Lower leg skin (tissue), 4 donors: ENCODE measurements around the gene FSTL1. TPM values are rescaled to one million over a fixed set of nuclear protein-coding genes. Genes with fewer than 3 reads are reported as not detected.

Experiments
- DNase-seq, 2 donors: peaks; one replicate each; pipeline ENCODE4 v3.0.0-alpha.2; 2019; ENCODE audit warnings: low spot score in 2 of 2
- H3K4me3 ChIP-seq: fragments of 200-600 bp; sonication (generic); 2 replicates; pipeline ENCODE4 v1.5.1; 2017; ENCODE audit warnings: mild to moderate bottlenecking, low read depth; ENCODE audit not compliant: poor library complexity, severe bottlenecking
- CTCF ChIP-seq, 3 donors: fragments of 450-650 bp; IDR thresholded peaks; one replicate each; pipeline ENCODE4 v1.5.1; 2016; ENCODE audit warnings: antibody characterized with exemption in 3 of 3, mild to moderate bottlenecking in 3 of 3, moderate library complexity in 2 of 3
- POLR2A ChIP-seq, 2 donors: fragments of 450-650 bp; IDR thresholded peaks; one replicate each; pipeline ENCODE4 v1.6.1; 2016 to 2017; ENCODE audit warnings: antibody characterized with exemption in 2 of 2, mild to moderate bottlenecking in 1 of 2, moderate library complexity in 1 of 2
- WGBS, 2 donors: methylation state at CpG; one replicate each; pipeline ENCODE4 v1.1.5; 2018; 5-methylcytosine and 5-hydroxymethylcytosine counted together
- intact Hi-C: fragments of 100-400 bp; cut with DNase I; formaldehyde crosslinking; loops from one replicate; pipeline ENCODE4 v1.15.0; 2023; ENCODE audit warnings: low total_unique reads
- microRNA counts, 2 donors: library from miRNA; unstranded; fragments of <30 nt; microRNA quantifications; one replicate each; lab custom pipeline; 2016
- total RNA-seq, 4 donors: library from RNA; depleted of rRNA; stranded (reverse); fragments of >200 nt; gene quantifications; one replicate each; pipeline ENCODE4 v1.1.0, GENCODE V29; 2016

FSTL1 gene
- total RNA-seq, 4 donors from 2014 or later, result 52.8 to 207 (median 104) TPM

- intact Hi-C loops, result no loop called here
Observed at GRCh38 chr3:120348991-120349854, 101.6 kb downstream of the FSTL1 start, which contains the start of gene LRRC58. Gene LRRC58 (minus strand): TSS chr3:120349354. CDS start chr3:120349243, 111 bp downstream.

GRCh38 chr3:120348065-120348990 lies 102.5 kb downstream of the FSTL1 start:
- no peak for TF ChIP-seq POLR2A (IDR thresholded peaks at IDR 0.05)
- no peak for TF ChIP-seq CTCF (IDR thresholded peaks at IDR 0.05)
- peak in 1 of 2 donors; percentile 89 for DNase-seq
- intact Hi-C loops, result no loop called here
- WGBS, 2 donors, result 2% methylated on average over 32 to 35 of the region's 41 CpGs
- H3K4me3 ChIP-seq, result peak overlapping the region; percentile 87

More at GRCh38 chr3:120348991-120349854, 101.6 kb downstream of the FSTL1 start, which contains the start of gene LRRC58:
- peak; percentile 84 to 97 for DNase-seq
- WGBS, 2 donors, result 1% methylated on average over 15 to 31 of the region's 95 CpGs
- TF ChIP-seq POLR2A (IDR thresholded peaks at IDR 0.05), result no peak
- TF ChIP-seq CTCF (IDR thresholded peaks at IDR 0.05), result no peak
- peak within 1 kb of the TSS; percentile 87 for H3K4me3 ChIP-seq

DNA sequence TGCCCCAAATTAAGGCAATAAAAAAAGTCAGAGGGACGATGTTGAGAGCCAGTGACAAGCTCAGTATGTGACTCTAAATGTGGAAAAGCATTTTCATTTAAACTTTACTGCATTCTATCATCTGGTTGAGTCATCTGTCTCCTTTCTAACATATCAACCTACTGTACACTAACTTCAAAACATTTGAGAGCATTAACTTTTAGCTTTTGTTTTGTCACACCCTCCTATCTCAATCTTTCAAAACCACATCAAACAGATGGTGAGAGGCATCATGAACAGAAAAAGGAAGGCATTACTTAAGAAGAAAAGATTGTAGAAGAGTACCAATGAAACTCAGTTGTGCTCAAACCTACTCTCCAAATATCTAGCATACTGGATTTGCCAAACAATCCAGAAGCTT lies 106.4 kb downstream of the FSTL1 start:
- WGBS, 2 donors, result 33 to 35% methylated on average over 1 of the region's 1 CpG
- intact Hi-C loops, result no loop called here
- no peak overlapping the region for H3K4me3 ChIP-seq
- DNase-seq, result no peak
- no peak for TF ChIP-seq POLR2A (IDR thresholded peaks at IDR 0.05)
- TF ChIP-seq CTCF (IDR thresholded peaks at IDR 0.05), result no peak

MicroRNAs within 50 kb of the gene (microRNA counts, 767-probe panel; counts per million panel counts)
- 0 to 358 counts per million in 2 donors for microRNA hsa-miR-198 (lab: Ali Mortazavi, UCI)

Other genes with a start within 250 kb of the FSTL1 start
- gene GPR156, start 165.8 kb downstream of the FSTL1 start, total RNA-seq, result under 1 TPM; 0.20 to 0.72 (median 0.41) TPM
- gene LRRC58, start 101.6 kb downstream of the FSTL1 start, total RNA-seq, result 10 to 100 TPM; 29.3 to 33.0 (median 31.3) TPM
- gene NDUFB4, start 145.3 kb upstream of the FSTL1 start, total RNA-seq, result 100 to 1,000 TPM; 114 to 235 (median 143) TPM
- gene HGD, start 231.2 kb upstream of the FSTL1 start, total RNA-seq, result not detected